GM21619 (cell line): Measurements from ENCODE around the gene RAB44.
"Not testable (repeated sequence)": the region's sequence is repeated elsewhere in the genome, so short reads cannot be mapped to it uniquely, and the experiment has no call there.

Experiments used
- ATAC-seq: cut with Tn5 transposase; IDR thresholded peaks from one replicate; pipeline ENCODE4 v1.9.1; 2021; ENCODE audit not compliant: unreplicated experiment

RAB44 gene, protein sequence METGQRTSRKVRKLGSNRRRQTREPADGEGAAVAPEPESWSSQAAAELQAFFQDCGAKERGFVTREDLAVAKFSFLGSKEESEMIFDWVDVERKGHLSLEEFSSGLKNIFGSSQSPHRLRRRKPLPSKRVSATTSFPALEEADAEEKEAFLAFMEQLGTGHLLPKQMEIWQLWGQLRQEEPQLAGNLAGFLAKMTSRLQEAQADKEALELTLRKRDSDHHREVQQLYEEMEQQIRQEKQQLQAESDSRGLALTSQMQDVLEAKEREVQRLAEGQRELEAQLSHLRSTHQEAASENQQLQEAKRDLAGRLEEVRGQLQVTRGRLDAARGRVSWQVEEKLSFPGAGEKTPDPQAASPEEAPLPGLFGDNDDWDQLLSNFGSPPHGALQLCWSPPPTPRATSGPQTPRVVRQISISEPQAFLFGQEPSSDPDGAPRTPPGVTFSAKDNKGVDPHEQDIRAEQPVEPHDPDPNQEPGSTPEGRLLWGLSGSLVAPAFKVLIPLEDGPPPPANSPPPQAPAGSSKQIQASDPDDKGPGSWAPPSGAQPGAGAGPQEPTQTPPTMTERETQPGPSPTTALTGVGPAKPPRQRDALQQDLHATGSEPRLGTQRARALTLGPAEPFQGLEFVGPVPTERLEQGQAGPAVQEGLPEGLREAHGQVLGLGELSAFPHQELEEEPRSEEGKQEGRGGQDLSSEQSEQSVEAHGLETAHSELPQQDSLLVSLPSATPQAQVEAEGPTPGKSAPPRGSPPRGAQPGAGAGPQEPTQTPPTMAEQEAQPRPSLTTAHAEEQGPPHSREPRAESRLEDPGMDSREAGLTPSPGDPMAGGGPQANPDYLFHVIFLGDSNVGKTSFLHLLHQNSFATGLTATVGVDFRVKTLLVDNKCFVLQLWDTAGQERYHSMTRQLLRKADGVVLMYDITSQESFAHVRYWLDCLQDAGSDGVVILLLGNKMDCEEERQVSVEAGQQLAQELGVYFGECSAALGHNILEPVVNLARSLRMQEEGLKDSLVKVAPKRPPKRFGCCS

DNA sequence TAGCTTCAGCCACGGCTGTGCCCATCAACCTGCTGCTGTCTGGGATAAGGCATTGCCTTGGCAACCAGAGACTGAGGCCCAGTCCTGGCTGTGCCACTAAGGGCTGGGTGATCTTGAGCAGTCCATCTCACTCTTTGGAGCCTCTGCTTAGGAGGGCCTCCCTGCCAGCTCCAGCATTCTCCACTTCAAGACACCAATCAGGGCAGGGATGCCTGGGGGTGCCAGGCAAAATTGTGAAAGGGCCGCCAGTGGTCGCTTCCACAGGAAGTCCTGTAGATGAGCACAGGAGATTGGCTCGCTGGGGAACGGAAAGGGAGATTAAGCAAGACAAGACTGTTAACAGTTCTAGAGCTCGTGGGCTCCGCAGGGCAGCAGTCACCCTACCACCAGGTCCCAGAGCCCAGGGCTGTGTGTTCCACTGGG lies at the start of gene RAB44:
Gene RAB44, plus strand, starts transcription at position 346 of the 423 bp plus-strand sequence. CDS start 6,410 bp downstream, outside the sequence.
- no peak for ATAC-seq

DNA sequence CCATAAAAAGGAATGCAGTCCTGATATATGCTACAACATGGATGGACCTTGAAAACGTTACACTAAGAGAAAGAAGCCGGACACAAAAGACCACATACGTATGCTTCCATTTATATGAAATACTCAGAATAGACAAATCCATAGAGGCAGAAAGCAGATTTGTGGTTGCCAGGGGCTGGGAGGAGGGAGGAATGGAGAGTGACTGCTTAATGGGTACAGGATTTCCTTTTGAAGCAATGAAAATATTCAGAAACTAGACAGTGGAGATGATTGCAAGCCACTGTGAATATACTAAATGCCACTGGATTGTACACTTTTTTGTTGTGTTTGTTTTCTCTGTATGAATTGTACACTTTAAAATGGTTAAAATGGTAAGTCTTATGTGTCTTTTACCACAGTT lies 48.5 kb upstream of the RAB44 start:
- ATAC-seq: no peak

GRCh38 chr6:36649701-36650484 lies 47.7 kb upstream of the RAB44 start:
- ATAC-seq: no peak

DNA sequence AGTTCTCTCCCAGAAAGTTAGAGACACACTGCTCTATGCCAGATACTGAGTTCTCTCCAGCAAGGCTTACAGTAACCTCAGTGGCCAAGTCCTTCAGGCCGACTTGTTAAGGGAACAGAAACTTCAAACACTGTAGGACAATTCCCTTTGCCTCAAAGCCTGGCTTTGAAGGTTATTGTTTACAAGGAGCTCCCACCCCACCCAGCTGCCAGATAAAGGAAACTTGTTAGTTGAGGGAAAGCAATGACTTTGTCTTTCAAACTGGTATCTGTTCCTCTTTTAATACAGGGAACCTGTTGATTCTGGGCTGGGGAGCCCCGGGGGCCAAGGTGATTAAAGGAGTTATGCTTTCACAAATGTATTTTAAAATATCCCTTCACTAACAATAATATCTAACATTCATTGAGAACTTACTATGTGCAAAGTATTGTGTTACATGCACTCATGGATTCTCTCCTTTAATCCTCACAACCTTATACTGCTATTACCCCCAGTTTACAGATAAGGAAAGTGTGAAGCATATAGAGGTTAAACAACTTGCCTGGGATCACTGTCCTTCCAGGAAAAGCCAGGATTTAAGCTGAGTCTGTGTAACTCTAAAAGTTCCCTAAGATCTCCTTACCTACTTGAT lies 46.7 kb upstream of the RAB44 start:
- peak; percentile 66 for ATAC-seq

DNA sequence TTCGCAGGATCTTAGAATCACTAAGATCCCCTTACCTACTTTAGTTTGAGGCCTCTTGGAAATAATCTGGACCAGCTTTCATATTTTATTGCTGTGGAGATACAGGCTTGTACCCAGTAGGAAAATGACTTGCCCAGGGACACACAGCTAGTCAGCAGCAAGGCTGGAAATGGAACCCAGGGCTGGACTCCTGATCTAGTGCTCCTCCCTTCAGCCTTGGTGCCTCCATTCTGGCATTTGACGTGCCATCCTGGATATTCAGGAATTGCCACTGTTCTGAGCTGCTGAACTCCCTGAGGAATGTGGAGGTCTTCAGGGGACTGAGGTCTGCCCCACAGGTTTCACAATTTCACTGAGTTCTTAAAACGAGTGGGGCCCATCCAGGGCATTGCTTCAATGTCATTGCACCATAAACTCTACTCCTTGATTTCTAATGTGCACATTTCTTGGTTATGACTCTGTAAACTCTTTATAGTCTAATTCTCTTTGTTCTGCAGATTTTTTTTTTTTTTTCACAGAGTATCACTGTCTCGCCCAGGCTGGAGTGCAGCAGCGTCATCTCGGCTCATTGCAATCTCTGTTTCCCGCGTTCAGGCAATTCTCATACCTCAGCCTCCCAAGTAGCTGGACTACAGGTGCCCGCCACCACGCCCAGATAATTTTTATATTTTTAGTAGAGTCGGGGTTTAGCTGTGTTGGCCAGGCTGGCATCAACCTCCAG lies 45.8 kb upstream of the RAB44 start:
- ATAC-seq: no peak

DNA sequence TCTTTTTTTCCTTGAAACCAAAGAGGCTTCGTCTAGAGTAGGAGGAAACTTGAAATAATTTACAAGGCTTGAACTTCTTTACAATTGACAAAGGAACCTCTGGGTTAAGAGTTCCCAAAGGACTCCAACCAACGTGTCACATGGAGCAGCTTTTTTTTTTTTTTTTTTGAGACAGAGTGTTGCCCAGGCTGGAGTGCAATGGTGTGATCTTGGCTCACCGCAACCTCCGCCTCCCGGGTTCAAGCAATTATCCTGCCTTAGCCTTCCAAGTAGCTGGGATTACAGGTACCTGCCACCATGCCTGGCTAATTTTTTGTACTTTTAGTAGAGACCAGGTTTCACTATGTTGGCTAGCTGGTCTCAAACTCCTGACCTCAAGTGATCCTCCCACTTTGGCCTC lies 43.2 kb upstream of the RAB44 start:
- not testable (repeated sequence) for ATAC-seq

DNA sequence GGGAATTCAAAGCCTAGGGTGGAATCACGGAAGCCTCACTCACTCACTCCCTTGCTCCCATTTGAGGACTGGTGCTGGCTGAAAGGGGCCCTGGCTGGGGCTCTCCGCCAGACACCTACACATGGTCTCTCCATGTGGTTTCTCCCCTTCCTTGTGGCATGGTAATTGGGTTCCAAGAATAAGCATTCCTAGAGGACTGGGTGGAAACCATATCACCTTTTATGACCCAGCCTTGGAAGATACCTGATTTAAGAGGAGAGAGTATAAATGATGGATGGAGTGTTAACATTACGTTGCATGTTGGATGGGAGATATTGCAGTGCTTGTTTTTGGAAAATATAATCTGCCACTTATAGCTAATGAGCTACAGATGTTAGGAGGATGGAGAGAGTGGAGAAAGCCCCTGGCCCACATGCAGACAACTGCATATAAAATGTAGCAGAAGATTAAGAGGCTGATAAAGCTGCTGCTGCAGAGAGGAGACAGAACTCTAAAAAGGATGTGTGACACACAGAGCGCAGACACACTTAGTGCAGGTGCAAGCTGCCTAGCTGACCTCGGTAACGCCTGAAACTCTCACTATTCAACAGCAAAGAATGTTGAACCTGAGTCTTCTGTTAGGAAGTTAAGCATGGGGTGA lies 42.4 kb upstream of the RAB44 start:
- no peak for ATAC-seq

DNA sequence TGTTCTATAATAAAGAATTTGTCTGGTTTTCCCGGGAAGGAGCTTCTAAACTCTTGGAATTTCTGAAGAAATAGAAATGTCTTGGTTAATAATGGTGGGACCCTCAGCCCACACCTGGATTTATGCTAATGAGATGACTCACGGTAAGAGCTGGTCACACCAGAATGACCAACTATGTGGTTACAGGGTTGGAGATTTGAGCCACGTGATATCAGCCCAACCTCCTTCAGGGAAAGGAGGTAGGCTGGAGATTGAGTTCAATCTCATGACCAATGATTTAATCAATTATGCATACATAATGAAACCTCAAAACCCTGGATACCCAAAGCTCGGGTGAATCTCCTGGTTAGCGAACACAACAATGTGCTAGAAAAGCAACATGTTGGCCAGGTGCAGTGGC lies 41.2 kb upstream of the RAB44 start:
- ATAC-seq: no peak

DNA sequence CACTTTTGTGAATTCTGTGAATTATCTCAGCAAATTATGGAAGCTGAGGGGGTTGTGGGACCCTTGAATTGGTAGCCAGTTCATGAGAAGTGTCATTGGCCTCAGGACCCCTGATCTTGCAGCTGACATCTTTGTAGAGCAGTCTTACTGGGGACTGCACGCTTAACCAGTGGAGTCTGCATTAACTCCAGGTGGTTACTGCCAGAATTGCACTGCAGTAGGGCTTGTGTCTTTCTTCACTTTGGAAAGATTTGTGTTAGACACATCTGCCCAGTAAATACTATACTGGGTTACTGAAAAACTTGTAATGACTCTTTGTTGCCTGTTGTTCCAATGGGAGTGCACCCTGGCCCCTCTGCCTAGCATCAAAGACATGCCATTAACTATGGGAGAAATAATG lies 40.4 kb upstream of the RAB44 start:
- no peak for ATAC-seq

DNA sequence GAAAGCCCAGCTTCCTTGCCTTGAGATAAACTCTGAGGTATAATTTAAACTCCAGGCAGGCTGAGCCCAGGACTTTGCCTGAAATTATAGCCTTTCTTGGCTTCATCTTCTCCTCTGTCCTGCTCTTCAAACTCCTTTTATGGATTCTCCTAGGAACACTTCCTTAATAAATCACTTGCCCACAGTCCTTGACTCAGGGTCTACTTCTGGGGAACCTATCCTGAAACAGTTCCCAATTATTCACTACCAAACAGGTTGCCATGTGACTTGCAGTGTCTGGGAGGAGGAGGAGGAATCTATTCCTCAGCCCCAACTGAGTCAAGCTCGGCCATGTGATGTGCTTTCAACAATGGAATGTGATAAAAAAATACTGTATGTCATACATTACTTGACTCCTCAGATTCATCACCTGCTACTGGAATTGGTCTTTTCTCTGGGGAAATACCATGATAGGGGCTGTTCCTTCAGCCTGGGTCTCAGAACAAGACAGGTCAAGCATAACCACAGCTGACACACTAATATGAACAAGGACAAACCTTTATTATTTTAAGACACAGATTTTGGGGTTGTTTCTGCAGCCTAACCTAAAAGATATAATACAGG lies 39.6 kb upstream of the RAB44 start:
- no peak for ATAC-seq

- ATAC-seq: no peak
Observed at GRCh38 chr6:36659271-36659670, 38.4 kb upstream of the RAB44 start.

- ATAC-seq: no peak
Observed at GRCh38 chr6:36660771-36661471, 36.7 kb upstream of the RAB44 start.

DNA sequence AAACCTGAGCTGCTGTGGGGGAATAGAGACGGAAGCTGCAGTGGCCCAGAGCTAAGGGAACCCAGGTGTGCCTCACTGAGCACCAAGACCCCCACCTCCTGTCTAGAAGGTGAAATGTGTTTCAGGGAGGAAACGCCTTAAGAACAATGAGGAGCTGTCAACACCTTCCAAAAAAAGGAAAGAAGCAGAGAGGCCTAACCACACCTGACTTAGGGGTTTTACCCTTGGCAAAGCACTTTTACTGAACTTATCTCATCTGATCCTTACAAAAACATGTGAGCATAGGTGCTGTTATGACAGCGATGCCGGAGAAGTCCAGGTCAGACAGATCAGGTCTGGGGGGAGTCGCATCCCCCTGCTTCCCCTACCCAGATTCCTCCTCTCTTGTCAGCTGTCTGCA lies 35.2 kb upstream of the RAB44 start:
- no peak for ATAC-seq

GRCh38 chr6:36662827-36663256 lies 34.8 kb upstream of the RAB44 start:
- no peak for ATAC-seq

DNA sequence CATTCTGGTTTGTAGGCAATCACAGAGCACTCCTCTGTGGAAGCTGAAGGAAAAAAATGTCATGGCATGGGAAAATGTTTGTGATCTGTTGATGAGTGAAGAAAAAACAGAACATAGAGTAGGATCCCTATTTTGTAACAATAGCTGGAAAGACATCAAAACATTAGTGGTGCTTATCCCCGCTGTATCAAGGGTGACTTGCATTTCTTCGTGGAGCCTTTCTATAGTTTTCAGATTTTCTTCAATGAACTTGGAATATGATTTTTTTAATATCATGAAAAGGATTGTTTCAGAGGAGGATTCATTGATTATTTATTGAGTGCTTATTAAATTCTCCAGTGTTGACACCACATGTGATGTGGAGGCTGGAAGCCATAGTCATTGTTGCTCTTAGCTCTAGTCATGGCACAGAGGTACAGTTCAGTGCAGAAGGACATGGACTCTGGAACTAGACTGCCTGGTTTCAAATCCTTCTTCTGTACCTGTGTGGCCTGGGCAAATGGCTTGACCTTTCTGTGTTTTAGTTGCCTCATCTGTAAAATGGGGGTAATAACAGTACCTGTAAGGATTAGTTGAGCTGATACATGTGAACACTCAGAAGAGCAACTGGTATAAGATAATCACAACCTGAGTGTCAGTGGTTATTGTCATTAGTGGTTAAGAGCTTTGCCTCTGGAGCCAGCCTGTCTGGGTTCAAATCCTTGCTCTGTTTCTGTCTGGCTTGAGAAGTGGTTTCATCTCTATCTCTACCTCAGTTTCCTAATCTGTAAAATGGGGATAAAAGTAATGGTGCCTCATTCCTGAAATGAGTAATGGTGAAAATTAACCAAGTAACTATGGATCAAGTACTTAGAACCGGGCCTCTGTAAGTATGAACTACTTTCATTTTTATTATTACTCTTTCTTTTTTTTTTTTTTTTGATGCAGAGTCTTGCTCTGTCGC lies 33.9 kb upstream of the RAB44 start:
- no peak for ATAC-seq

DNA sequence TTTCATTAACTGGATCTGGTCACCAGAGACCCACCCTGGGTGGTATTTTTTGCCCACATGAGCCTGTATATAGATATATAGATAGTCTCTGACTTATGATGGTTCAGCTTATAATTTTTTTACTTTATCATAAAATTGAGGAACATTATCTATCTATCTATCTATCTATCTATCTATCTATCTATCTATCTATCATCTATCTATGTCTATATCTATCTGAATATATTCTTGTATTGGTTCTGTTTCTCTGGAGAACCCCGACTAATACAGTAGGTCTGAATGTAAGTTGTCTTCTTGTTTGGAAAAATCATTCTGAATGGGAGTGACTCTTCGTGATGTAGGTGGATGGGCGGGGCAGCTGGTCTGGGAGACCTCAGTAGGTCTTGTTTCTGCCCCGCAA lies 32.4 kb upstream of the RAB44 start:
- no peak for ATAC-seq

DNA sequence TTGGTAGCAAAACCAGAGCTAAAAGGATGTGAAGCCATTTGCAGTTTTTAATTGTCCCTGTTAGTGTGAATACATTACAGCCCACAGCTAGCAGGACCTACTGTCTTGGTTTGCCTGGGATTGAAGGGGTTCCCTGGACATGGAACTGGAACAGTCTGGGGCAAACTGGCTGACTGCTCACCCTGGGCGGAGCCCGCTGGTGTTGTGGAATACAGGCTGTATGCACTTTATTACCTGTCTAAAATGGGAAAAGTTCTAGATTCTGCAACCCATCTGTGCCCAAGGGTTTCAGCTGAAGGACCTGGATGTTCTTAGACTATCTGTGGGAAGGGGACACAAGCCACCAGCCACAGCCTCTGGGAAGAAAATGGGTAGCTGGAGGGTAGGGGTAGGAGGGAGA lies 31.3 kb upstream of the RAB44 start:
- no peak for ATAC-seq
